Memory B cell (primary cell): ENCODE measurements around the gene NHS.

Source experiments
- ATAC-seq: fragments of 150-1000 bp; cut with Tn5 transposase; 2 replicates; pipeline ENCODE4 v1.10.0; 2021; ENCODE audit warnings: low read depth, mild to moderate bottlenecking, moderate library complexity
- DNase-seq, 2 donors: peaks; one replicate each; pipeline ENCODE4 v3.0.0; 2022; ENCODE audit warnings: low spot score in 2 of 2
- H3K27ac Mint-ChIP-seq: one replicate; pipeline ENCODE4 v1.8.0; 2022; ENCODE audit warnings: mild to moderate bottlenecking, moderate library complexity, mixed read lengths
- H3K27me3 Mint-ChIP-seq: one replicate; pipeline ENCODE4 v1.8.0; 2022; ENCODE audit warnings: mixed read lengths
- H3K36me3 Mint-ChIP-seq: one replicate; pipeline ENCODE4 v1.8.0; 2022; ENCODE audit warnings: mild to moderate bottlenecking, mixed read lengths
- H3K4me1 Mint-ChIP-seq: one replicate; pipeline ENCODE4 v1.8.0; 2022; ENCODE audit warnings: mixed read lengths
- H3K4me3 Mint-ChIP-seq: one replicate; pipeline ENCODE4 v1.8.0; 2022; ENCODE audit warnings: mild to moderate bottlenecking, moderate library complexity, mixed read lengths
- H3K9me3 Mint-ChIP-seq: one replicate; pipeline ENCODE4 v1.8.0; 2022; ENCODE audit warnings: mixed read lengths

Gene NHS

DNA sequence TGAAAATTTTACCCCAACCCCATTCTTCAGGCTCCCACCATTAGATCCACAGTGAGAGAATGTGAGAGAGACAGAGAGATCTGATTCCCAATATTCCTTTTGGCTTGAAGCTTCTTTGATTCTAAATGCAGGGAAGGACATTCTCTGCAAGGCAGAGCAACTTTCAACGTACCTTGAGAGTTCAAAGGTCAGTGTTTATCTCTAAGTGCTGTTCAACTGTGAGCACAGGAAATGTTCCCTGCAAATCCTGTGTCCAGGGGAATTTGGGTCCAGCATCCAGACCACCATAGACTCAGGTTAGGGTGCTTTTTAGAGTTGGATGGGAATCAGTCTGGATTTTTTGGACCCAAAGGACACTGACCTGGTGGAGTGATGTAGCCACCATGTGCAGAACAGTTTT, 97.4 kb downstream of the NHS start:
- Mint-ChIP-seq H3K36me3 (no peaks in the 10 kb centered on the region), H3K27ac (no peak overlapping the region), H3K4me1 (no peaks in the 10 kb centered on the region), H3K4me3 (no peak overlapping the region), H3K9me3 (no peaks in the 10 kb centered on the region), H3K27me3 (no peaks in the 10 kb centered on the region)
- DNase-seq = no peak
- ATAC-seq = no peak

DNA sequence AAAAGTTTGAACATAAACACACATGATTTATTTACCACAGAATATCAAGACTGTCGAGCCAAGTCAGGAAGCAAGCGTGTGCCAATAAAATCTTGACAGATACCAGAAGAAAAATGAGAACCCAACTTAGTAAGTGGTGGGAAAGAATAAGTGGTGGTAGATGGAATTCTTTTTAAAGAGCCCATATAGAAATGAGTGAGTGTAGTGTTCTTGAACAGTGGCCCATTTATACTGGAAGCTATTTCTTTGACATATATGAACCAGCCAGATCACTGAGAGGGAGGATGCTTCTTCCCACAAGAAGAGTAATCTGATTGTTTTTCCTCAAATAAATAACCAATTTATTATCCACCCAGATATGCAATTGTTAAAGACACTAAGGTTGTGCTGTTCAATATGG, 98.0 kb downstream of the NHS start:
- H3K27me3 Mint-ChIP-seq = no peaks in the 10 kb centered on the region
- H3K27ac Mint-ChIP-seq = no peak overlapping the region
- no peaks in the 10 kb centered on the region for H3K36me3 Mint-ChIP-seq
- DNase-seq = no peak
- H3K4me3 Mint-ChIP-seq = no peak overlapping the region
- no peaks in the 10 kb centered on the region for H3K9me3 Mint-ChIP-seq
- H3K4me1 Mint-ChIP-seq = no peaks in the 10 kb centered on the region
- ATAC-seq = no peak

DNA sequence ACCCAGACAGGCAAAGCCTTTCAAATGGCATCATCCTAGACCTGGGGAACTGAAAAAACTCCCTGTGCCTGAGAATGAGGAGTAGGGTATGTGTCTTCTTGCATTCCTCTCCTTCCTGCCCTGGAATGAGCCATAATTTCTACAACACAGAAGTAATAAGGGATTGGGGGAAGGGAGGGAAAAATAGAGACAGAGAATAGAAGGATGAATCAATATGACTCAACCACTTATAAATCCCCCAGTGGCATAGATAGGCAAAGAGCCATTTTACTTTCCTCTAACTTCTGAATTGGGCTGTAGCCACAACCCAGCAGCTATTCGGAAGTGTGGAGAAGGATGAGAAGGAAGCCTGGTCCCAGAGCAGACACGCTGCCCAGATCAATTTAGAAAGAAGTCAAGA, 99.9 kb downstream of the NHS start:
- Mint-ChIP-seq H3K36me3 (no peaks in the 10 kb centered on the region), H3K4me1 (no peaks in the 10 kb centered on the region), H3K4me3 (no peak overlapping the region), H3K27me3 (no peaks in the 10 kb centered on the region), H3K9me3 (no peaks in the 10 kb centered on the region), H3K27ac (no peak overlapping the region)
- DNase-seq = no peak
- no peak for ATAC-seq

DNA sequence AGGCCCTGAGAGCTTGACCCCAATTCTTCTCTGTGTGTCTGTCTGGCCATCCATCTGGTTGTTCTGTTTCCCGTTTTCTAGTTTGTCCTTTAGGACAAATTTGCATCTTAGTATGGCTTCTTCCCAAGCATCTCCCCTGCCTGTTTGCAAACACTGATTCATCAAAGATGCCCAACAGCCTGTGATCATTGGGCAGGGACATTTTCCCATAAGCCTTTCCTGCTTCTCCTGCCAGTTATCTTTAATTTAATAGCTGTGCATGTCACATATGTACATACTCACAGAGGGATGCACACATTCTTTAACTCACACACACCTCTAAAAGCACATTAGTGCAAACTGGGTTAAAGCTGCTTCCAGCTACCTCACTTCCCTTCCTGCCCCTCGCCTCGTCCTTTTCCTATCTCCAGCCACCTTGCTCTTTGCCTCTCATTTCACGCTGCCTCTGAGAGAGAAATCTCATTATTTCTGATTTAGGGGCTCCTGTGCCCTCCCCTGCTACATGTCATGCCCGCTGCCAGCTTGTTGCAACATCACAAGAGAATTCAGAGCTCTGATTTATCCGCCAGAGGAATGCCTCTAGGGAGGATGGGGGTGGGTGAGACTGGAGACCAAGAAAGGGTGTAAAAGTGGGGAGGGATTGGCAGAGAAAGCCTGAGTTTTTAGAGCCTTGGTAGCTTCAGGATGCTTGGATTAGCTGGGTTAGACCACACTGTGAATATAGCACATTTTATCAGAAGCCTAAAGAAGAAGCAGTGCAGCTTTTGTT, 100.6 kb downstream of the NHS start:
- no peak for ATAC-seq
- no peaks in the 10 kb centered on the region for H3K27me3 Mint-ChIP-seq
- no peak overlapping the region for H3K4me3 Mint-ChIP-seq

DNA sequence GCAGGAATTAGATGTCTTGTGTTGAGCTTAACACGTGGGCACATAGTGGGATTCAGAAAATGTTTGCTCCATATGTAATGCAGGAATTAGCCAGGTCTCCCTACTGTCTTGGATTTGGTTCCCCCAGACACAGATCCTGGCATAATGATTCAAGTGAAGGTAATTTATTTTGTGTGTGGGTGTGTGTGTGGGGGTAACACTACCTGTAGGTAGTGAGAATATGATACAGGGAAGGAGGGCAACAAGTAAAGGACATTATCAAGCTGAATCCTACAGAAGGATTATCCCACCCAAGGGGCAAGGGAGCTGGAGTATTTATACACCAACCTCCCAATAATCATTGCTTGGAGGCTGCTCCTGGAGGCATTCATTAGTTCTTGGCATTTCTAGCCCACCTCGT, 101.4 kb downstream of the NHS start:
- H3K4me1 Mint-ChIP-seq = no peaks in the 10 kb centered on the region
- no peaks in the 10 kb centered on the region for H3K9me3 Mint-ChIP-seq
- no peak overlapping the region for H3K4me3 Mint-ChIP-seq
- no peaks in the 10 kb centered on the region for H3K27me3 Mint-ChIP-seq
- no peak for DNase-seq
- H3K36me3 Mint-ChIP-seq = no peaks in the 10 kb centered on the region
- no peak for ATAC-seq
- H3K27ac Mint-ChIP-seq = no peak overlapping the region

More for the DNA sequence above, 100.6 kb downstream of the NHS start:
- no peaks in the 10 kb centered on the region for H3K9me3 Mint-ChIP-seq
- DNase-seq = no peak
- H3K27ac Mint-ChIP-seq = no peak overlapping the region
- no peaks in the 10 kb centered on the region for H3K4me1 Mint-ChIP-seq
- no peaks in the 10 kb centered on the region for H3K36me3 Mint-ChIP-seq

- Mint-ChIP-seq H3K27me3 (no peaks in the 10 kb centered on the region), H3K9me3 (no peaks in the 10 kb centered on the region), H3K36me3 (no peaks in the 10 kb centered on the region), H3K27ac (no peak overlapping the region), H3K4me3 (no peak overlapping the region), H3K4me1 (no peaks in the 10 kb centered on the region)
- DNase-seq (no peak), ATAC-seq (no peak)
Measured at GRCh38 chrX:17481086-17481485, 106.1 kb downstream of the NHS start.

DNA sequence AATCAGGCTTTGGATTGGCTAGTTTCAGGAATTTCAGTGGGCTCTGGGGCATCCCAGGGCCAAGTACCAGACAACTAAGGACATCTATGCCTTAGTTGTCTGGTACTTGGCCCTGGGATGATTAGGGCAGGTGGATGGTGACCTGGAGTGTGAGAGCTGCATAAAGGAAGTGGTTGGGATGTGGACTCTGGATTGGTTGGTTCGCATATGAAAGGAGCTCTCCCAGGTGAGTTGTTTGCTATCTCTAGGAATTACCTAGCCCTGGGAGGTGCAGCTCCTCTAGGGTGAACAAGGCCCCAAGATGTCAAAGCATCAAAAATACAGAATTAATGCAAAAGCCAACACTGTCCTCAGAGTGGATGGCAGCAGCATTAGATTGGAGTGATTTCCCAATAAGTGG, 109.6 kb downstream of the NHS start:
- no peaks in the 10 kb centered on the region for H3K27me3 Mint-ChIP-seq
- no peak overlapping the region for H3K27ac Mint-ChIP-seq
- no peak for ATAC-seq
- no peaks in the 10 kb centered on the region for H3K4me1 Mint-ChIP-seq
- no peak overlapping the region for H3K4me3 Mint-ChIP-seq
- H3K9me3 Mint-ChIP-seq = no peaks in the 10 kb centered on the region
- H3K36me3 Mint-ChIP-seq = no peaks in the 10 kb centered on the region
- no peak for DNase-seq

- DNase-seq (no peak), ATAC-seq (no peak)
- no peaks in the 10 kb centered on the region for H3K9me3 Mint-ChIP-seq
- H3K27me3 Mint-ChIP-seq = no peaks in the 10 kb centered on the region
- H3K27ac Mint-ChIP-seq = no peak overlapping the region
- H3K4me3 Mint-ChIP-seq = no peak overlapping the region
- no peaks in the 10 kb centered on the region for H3K4me1 Mint-ChIP-seq
- no peaks in the 10 kb centered on the region for H3K36me3 Mint-ChIP-seq
Measured at GRCh38 chrX:17485391-17485790, 110.4 kb downstream of the NHS start.

GRCh38 chrX:17488036-17488435, 113.0 kb downstream of the NHS start:
- DNase-seq = no peak
- H3K36me3 Mint-ChIP-seq = no peaks in the 10 kb centered on the region
- no peaks in the 10 kb centered on the region for H3K27me3 Mint-ChIP-seq
- H3K4me3 Mint-ChIP-seq = no peak overlapping the region
- no peak for ATAC-seq
- no peak overlapping the region for H3K27ac Mint-ChIP-seq
- no peaks in the 10 kb centered on the region for H3K4me1 Mint-ChIP-seq
- H3K9me3 Mint-ChIP-seq = peaks cover 2% of the 10 kb centered on the region

GRCh38 chrX:17494216-17494615, 119.2 kb downstream of the NHS start:
- Mint-ChIP-seq H3K27me3 (no peaks in the 10 kb centered on the region), H3K27ac (no peak overlapping the region), H3K9me3 (peaks cover 2% of the 10 kb centered on the region), H3K4me1 (no peaks in the 10 kb centered on the region), H3K4me3 (no peak overlapping the region), H3K36me3 (no peaks in the 10 kb centered on the region)
- DNase-seq = no peak
- no peak for ATAC-seq

DNA sequence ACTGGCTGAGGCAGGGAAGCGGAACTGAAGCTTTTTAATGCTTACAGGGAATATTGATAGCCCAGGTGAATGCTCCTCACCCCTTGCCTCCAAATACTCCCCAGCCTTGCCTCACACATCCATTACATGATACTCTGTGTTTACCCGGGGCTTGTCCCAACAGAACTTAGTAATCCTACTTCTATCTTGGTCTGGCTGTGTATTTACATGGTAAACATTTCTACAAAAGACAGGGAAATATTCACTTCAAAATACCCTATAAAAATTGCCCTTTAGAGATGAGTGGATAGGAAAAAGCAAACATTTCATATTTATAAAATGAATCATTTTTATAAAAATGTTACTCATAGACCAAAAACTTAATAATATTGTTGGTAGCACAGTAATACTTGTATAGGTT, 120.1 kb downstream of the NHS start:
- H3K4me3 Mint-ChIP-seq = no peak overlapping the region
- no peaks in the 10 kb centered on the region for H3K36me3 Mint-ChIP-seq
- no peaks in the 10 kb centered on the region for H3K4me1 Mint-ChIP-seq
- no peak overlapping the region for H3K27ac Mint-ChIP-seq
- no peaks in the 10 kb centered on the region for H3K27me3 Mint-ChIP-seq
- peaks cover 2% of the 10 kb centered on the region for H3K9me3 Mint-ChIP-seq
- ATAC-seq (no peak), DNase-seq (no peak)

GRCh38 chrX:17496407-17496806, 121.4 kb downstream of the NHS start:
- DNase-seq = no peak
- Mint-ChIP-seq H3K36me3 (no peaks in the 10 kb centered on the region), H3K4me1 (no peaks in the 10 kb centered on the region), H3K4me3 (no peak overlapping the region), H3K9me3 (peaks cover 2% of the 10 kb centered on the region), H3K27me3 (no peaks in the 10 kb centered on the region), H3K27ac (no peak overlapping the region)
- ATAC-seq = no peak

GRCh38 chrX:17497193-17497592, 122.2 kb downstream of the NHS start:
- no peak overlapping the region for H3K4me3 Mint-ChIP-seq
- no peak overlapping the region for H3K27ac Mint-ChIP-seq
- no peaks in the 10 kb centered on the region for H3K36me3 Mint-ChIP-seq
- H3K27me3 Mint-ChIP-seq = no peaks in the 10 kb centered on the region
- H3K4me1 Mint-ChIP-seq = no peaks in the 10 kb centered on the region
- no peaks in the 10 kb centered on the region for H3K9me3 Mint-ChIP-seq
- DNase-seq (no peak), ATAC-seq (no peak)

GRCh38 chrX:17499512-17499911, 124.5 kb downstream of the NHS start:
- no peak overlapping the region for H3K4me3 Mint-ChIP-seq
- no peaks in the 10 kb centered on the region for H3K4me1 Mint-ChIP-seq
- H3K9me3 Mint-ChIP-seq = no peaks in the 10 kb centered on the region
- ATAC-seq = no peak
- no peak for DNase-seq
- no peaks in the 10 kb centered on the region for H3K36me3 Mint-ChIP-seq
- H3K27ac Mint-ChIP-seq = no peak overlapping the region
- H3K27me3 Mint-ChIP-seq = no peaks in the 10 kb centered on the region

DNA sequence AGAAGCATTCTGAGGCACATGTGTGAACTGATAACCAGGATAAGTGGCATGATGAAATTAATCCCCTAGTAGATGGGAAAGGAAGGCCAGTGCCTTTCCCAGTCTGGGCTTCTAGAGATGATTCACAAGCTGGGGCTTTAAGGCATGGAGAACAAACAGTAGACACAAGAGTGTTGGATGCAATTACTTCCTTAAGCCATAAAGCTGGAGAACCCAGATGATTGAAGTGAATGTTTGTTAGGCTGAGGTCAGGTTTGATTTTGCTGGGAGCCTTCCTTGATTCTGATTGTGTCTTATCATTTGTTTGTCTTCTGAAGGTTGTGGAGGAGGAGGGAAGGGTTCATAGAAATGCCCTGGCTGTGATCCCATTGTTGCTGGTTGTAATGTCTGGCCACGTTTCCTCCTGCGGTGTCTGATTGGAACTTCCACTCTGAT, 125.2 kb downstream of the NHS start:
- Mint-ChIP-seq H3K36me3 (no peaks in the 10 kb centered on the region), H3K27me3 (no peaks in the 10 kb centered on the region), H3K4me1 (no peaks in the 10 kb centered on the region), H3K9me3 (no peaks in the 10 kb centered on the region), H3K4me3 (no peak overlapping the region), H3K27ac (no peak overlapping the region)
- ATAC-seq = no peak
- DNase-seq = no peak
